ENCODE data around the gene ALKAL2. TPM values are rescaled to one million over a fixed set of nuclear protein-coding genes. Genes with fewer than 3 reads are reported as not detected.

Gene ALKAL2
- total RNA-seq, 1 donor from 2014 or later, result 0.28 TPM

DNA sequence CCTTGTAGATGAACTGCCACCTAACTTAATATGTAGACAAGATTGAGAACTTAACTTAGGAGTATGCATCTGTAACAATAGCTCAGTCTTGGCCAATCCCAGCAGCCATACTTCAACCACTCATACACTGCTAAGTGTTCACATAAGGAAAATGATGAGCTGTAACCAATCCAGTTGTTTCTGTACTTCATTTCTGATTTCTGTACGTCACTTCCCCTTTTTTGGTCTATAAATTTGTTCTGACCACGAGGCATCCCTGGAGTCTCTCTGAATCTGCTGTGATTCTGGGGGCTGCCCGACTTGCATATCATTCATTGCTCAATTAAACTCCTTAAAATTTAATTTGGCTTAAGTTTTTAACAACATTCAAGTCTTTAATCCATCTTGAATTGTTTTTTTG, 30.5 kb downstream of the ALKAL2 start:
- no peak overlapping the region for H3K4me3 Mint-ChIP-seq
- intact Hi-C loops (cut with micrococcal nuclease), result no loop called here

DNA sequence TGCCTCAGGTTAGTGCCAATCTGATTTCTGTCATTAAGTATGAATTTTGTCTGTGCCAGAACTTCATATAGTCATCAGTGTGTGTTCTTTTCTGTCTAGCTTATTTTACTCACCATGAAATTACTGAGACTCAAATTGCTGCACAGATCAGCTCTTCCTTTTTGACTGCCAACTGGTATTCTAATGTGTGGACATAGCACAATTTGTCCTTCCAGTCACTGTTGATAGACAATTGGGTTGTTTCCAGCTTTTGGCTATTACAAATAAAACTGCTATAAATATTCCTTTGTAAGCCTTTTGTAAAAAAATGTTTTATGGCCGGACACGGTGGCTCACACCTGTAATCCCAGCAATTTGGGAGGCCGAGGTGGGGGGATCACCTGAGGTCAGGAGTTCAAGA, 31.8 kb downstream of the ALKAL2 start:
- DNase-seq, result no peak
- intact Hi-C loops (cut with micrococcal nuclease), result no loop called here
- Mint-ChIP-seq H3K4me1 (no peaks in the 10 kb centered on the region), H3K9me3 (peaks cover 7% of the 10 kb centered on the region), H3K4me3 (no peak overlapping the region), H3K36me3 (ENCODE audit: low read depth) (peaks cover 14% of the 10 kb centered on the region), H3K27me3 (no peaks in the 10 kb centered on the region), H3K27ac (no peak overlapping the region)

More for the DNA sequence above, 30.5 kb downstream of the ALKAL2 start:
- H3K9me3 Mint-ChIP-seq, result peaks cover 7% of the 10 kb centered on the region
- peaks cover 3% of the 10 kb centered on the region for H3K4me1 Mint-ChIP-seq
- H3K27ac Mint-ChIP-seq, result no peak overlapping the region
- no peaks in the 10 kb centered on the region for H3K27me3 Mint-ChIP-seq
- no peak for DNase-seq
- H3K36me3 Mint-ChIP-seq (ENCODE audit: low read depth), result peaks cover 17% of the 10 kb centered on the region

DNA sequence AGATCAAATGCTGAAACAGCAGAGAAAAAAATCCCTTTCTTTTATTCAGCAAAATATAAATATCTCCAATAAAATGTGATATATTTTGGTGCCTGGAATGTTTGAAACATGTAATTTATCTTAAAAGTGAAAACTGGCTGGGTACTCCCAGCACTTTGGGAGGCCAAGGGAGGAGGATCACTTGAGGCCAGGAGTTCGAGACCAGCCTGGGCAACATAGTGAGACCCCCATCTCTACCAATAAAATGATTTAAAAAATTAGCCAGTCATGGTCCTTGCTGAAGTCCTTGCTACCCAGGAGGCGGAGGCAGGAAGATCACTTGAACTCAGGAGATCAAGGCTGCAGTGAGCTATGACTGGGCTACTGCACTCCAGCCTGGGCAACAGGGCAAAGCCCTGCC, 32.7 kb downstream of the ALKAL2 start:
- intact Hi-C loops (cut with micrococcal nuclease), result no loop called here
- peaks cover 9% of the 10 kb centered on the region for H3K36me3 Mint-ChIP-seq (ENCODE audit: low read depth)
- no peaks in the 10 kb centered on the region for H3K27me3 Mint-ChIP-seq
- H3K9me3 Mint-ChIP-seq, result peaks cover 7% of the 10 kb centered on the region
- DNase-seq, result no peak
- H3K27ac Mint-ChIP-seq, result no peak overlapping the region
- H3K4me3 Mint-ChIP-seq, result no peak overlapping the region
- no peaks in the 10 kb centered on the region for H3K4me1 Mint-ChIP-seq

DNA sequence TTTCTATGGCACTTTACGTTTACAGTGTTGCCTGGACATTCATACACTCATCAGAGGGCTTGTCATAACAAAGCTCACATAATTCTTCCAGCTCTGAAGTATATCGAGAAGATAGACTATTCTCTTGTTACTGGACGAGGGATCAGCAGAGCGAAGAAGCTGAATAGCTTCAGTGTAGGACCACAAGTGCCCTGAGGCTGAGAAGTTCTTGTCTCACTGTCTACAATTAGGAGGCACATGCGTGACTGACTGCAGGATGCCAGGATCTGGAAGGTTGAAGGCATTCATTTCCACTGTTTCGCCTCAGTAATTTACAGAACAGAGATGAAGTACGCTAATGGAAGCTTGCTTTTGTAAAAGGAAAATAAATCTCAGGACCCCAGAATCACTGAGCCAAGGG, 33.6 kb downstream of the ALKAL2 start:
- intact Hi-C loops (cut with micrococcal nuclease), result no loop called here
- H3K36me3 Mint-ChIP-seq (ENCODE audit: low read depth), result peaks cover 5% of the 10 kb centered on the region
- peaks cover 7% of the 10 kb centered on the region for H3K9me3 Mint-ChIP-seq
- H3K4me1 Mint-ChIP-seq, result no peaks in the 10 kb centered on the region
- no peak overlapping the region for H3K27ac Mint-ChIP-seq
- no peak overlapping the region for H3K4me3 Mint-ChIP-seq
- DNase-seq, result no peak
- H3K27me3 Mint-ChIP-seq, result no peaks in the 10 kb centered on the region

DNA sequence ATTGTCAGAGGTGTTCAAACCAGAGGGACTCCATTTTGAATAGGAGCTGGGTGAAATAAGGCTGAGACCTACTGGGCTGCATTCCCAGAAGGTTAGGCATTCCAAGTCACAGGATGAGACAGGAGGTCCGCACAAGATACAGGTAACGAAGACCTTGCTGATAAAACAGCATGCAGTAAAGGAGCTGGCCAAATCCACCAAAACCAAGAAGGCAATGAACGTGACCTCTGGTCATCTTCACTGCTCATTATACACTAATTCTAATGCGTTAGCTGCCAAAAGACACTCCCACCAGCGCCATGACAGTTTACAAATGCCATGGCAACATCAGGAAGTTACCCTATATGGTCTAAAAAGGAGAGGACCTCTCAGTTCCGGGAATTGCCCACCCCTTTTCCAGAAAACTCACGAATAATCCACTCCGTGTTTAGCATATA, 34.7 kb downstream of the ALKAL2 start:
- intact Hi-C loops (cut with micrococcal nuclease), result no loop called here
- Mint-ChIP-seq H3K9me3 (no peaks in the 10 kb centered on the region), H3K27me3 (no peaks in the 10 kb centered on the region), H3K4me3 (no peak overlapping the region), H3K4me1 (no peaks in the 10 kb centered on the region), H3K36me3 (ENCODE audit: low read depth) (peaks cover 2% of the 10 kb centered on the region), H3K27ac (no peak overlapping the region)
- DNase-seq, result no peak

DNA sequence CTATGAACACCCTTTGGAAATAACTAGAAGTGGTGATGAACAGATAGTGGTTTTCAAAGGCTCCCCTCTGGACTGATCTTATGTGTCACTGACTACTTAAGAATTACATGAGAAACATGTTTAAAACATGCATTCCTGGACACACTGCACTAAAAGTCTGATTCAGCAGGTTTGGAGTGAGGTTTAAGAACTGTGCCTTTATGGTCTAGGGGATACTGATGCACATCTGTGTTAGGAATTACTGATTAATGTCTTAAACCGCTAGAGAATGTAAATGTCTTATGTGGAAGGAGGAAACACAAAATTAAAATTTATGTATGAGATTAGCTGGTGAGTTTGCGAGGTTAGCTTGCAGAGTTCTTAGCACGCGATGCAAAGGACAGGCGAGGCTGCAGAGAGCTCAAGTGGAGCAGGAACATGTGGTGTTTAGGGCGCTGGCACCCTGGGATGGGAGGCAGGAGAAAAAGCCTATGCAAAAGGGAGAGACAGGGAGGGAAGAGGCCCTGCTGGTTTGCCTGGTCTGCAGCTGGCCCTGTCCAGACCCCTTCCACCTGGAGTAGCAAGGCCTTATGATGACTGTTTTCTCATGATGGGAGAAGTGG, 35.8 kb downstream of the ALKAL2 start:
- H3K9me3 Mint-ChIP-seq, result no peaks in the 10 kb centered on the region
- no peaks in the 10 kb centered on the region for H3K36me3 Mint-ChIP-seq (ENCODE audit: low read depth)
- H3K27ac Mint-ChIP-seq, result no peak overlapping the region
- no peak overlapping the region for H3K4me3 Mint-ChIP-seq
- H3K4me1 Mint-ChIP-seq, result no peaks in the 10 kb centered on the region
- no peak for DNase-seq
- intact Hi-C loops (cut with micrococcal nuclease), result no loop called here
- no peaks in the 10 kb centered on the region for H3K27me3 Mint-ChIP-seq

DNA sequence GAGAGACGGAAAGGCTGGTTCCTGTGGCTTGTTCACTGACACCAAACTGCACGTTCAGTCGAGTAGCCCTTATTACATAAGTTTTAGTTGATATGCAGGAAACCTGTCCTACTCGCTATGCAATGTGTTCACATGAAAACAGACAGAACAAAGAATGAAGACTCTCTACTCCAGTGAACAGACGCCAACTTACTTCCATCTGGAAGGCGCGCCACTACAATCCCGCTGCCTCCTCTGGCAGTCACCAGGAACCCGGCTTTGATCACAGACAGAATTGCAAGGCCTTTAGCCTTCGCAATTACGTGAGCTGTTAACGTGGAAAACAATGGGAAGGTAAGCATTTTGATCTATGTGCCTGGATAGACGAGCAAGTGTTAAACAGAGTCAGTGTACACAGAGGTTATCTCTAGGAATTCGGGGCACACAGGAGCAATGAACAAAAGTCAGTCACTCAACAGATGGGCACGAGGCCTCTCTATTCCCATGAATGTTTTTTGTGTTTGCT, 38.3 kb downstream of the ALKAL2 start:
- peaks cover 2% of the 10 kb centered on the region for H3K36me3 Mint-ChIP-seq (ENCODE audit: low read depth)
- intact Hi-C loops (cut with micrococcal nuclease), result no loop called here
- H3K9me3 Mint-ChIP-seq, result no peaks in the 10 kb centered on the region
- no peak overlapping the region for H3K4me3 Mint-ChIP-seq
- DNase-seq, result no peak
- no peaks in the 10 kb centered on the region for H3K27me3 Mint-ChIP-seq
- H3K4me1 Mint-ChIP-seq, result peaks cover 3% of the 10 kb centered on the region
- no peak overlapping the region for H3K27ac Mint-ChIP-seq

DNA sequence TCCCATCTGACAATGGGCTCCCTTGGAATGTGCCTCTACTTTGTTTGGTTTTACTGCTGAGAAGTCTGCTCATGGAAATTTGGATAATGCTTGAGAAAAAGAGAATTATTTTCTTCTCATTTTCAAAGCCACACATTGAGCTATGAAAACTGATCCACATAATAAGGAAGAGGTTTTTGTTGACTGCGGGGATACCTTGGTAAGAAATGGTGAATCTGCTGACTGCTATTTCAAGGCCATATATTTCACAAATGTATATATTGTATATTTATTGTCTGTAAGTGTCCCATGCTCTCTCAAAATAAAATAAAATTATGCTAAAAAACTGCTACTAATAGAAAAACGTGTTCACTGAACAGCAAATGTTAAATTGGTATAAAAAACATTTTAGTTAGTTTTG, 39.2 kb downstream of the ALKAL2 start:
- Mint-ChIP-seq H3K27ac (no peak overlapping the region), H3K27me3 (no peaks in the 10 kb centered on the region), H3K9me3 (no peaks in the 10 kb centered on the region), H3K4me3 (no peak overlapping the region), H3K36me3 (ENCODE audit: low read depth) (peaks cover 2% of the 10 kb centered on the region), H3K4me1 (peaks cover 3% of the 10 kb centered on the region)
- intact Hi-C loops (cut with micrococcal nuclease), result no loop called here
- DNase-seq, result no peak

DNA sequence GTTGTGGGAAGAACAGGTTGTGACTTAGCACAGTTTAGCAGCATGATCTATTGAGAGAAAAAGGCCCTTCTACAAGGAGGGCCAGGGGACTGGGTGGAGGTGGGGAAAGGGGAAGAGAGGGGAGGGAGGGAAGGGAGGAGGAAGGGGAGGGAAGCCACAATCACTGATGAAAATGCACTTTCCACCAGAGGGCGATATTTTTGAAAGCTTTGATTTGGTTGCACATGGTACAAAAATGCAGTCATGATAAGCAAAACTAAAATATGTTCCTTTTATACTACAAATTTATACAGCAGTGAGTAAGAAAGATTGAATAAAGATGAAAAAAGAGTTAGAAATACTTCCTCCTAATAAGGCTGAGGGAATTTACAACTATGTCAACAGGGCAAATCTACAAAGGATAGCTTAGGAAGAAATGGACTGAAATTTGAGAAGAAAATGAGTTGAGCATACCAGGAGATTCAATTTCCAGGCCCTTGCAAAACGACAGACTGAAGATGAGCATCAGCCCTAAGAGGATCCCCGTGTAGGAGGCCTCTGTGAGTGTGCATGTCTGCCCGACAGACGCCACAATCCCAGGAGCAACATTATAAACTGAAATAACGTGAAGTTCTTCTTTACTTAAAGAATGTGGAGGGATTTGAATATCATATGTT, 41.3 kb downstream of the ALKAL2 start:
- H3K36me3 Mint-ChIP-seq (ENCODE audit: low read depth), result peaks cover 5% of the 10 kb centered on the region

DNA sequence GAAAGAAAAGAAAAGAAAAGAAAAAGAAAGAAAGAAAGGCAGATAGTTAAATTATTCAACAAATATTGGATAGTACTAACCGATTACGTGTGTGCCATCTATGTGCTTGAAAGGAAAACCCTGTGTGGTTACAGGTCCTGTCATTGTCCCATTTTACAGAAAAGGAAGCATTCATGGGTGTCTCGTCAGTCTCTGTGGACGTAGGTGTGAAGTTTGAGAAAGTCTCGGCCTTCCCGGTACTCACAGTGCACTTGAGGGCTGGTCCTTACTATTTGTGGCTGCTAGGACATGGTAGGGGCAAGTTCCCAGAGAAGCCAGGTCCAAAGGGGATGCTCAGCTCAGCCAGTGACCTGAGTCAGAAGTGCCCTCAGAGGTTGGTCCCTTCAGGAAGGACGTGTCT, 43.3 kb downstream of the ALKAL2 start:
- H3K27me3 Mint-ChIP-seq, result no peaks in the 10 kb centered on the region
- intact Hi-C loops (cut with micrococcal nuclease), result no loop called here
- H3K27ac Mint-ChIP-seq, result no peak overlapping the region

More for the DNA sequence above, 41.3 kb downstream of the ALKAL2 start:
- Mint-ChIP-seq H3K4me1 (peaks cover 3% of the 10 kb centered on the region), H3K27ac (no peak overlapping the region), H3K9me3 (no peaks in the 10 kb centered on the region), H3K27me3 (no peaks in the 10 kb centered on the region), H3K4me3 (no peak overlapping the region)
- intact Hi-C loops (cut with micrococcal nuclease), result loop anchor here (1.0 to 2.0 kb wide), 3 partner anchors 18 to 391 kb away; partner anchors contain the start of genes ACP1 and SH3YL1
- peak; percentile 80 for DNase-seq

DNA sequence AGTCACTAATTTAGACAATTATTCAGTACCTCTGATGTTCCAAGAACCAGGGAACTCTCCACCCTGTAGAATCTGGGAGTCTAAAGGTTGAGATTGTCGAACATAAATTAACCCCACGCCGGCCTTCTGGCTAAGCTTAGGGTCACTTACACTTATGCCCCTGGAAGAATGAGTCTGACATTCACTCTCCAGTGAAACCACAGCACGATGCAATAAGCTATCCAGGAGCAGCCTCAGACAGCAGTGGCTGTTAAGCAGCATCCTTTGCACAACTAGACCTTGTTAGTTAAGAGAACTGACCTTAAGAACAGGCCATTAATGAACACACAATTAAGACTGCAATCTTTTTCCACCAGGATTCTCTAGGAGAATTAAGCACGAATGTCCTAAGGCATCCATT, 49.0 kb downstream of the ALKAL2 start:
- intact Hi-C loops (cut with micrococcal nuclease), result no loop called here
- H3K4me1 Mint-ChIP-seq, result no peaks in the 10 kb centered on the region
- no peak overlapping the region for H3K27ac Mint-ChIP-seq
- H3K27me3 Mint-ChIP-seq, result no peaks in the 10 kb centered on the region
- no peak overlapping the region for H3K4me3 Mint-ChIP-seq
- peaks cover 5% of the 10 kb centered on the region for H3K36me3 Mint-ChIP-seq (ENCODE audit: low read depth)
- DNase-seq, result no peak
- no peaks in the 10 kb centered on the region for H3K9me3 Mint-ChIP-seq

More for the DNA sequence above, 43.3 kb downstream of the ALKAL2 start:
- Mint-ChIP-seq H3K4me1 (peaks cover 3% of the 10 kb centered on the region), H3K4me3 (no peak overlapping the region), H3K36me3 (ENCODE audit: low read depth) (peaks cover 7% of the 10 kb centered on the region), H3K9me3 (no peaks in the 10 kb centered on the region)
- DNase-seq, result no peak

DNA sequence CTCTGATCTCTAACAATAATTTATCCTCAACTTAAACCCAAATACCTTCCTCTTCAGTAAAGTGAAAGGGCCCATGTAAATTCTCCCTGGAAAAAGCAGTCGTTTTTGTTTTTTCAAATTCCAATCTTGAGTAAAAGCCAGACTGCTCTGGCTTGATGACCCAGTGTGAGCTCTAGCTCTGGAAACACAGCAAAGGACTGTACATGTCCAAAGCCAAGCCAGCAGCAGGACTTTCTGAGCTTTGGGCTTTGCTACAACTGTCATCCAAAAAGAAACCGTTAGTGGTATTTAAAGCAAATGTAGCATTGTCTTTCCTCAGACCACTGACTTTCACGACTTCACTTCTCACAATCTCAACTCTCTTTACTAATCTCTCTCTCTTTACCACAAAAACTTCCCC, 49.5 kb downstream of the ALKAL2 start:
- Mint-ChIP-seq H3K27me3 (no peaks in the 10 kb centered on the region), H3K9me3 (no peaks in the 10 kb centered on the region), H3K4me3 (no peak overlapping the region), H3K4me1 (no peaks in the 10 kb centered on the region), H3K27ac (no peak overlapping the region), H3K36me3 (ENCODE audit: low read depth) (peaks cover 5% of the 10 kb centered on the region)
- no peak for DNase-seq
- intact Hi-C loops (cut with micrococcal nuclease), result no loop called here

DNA sequence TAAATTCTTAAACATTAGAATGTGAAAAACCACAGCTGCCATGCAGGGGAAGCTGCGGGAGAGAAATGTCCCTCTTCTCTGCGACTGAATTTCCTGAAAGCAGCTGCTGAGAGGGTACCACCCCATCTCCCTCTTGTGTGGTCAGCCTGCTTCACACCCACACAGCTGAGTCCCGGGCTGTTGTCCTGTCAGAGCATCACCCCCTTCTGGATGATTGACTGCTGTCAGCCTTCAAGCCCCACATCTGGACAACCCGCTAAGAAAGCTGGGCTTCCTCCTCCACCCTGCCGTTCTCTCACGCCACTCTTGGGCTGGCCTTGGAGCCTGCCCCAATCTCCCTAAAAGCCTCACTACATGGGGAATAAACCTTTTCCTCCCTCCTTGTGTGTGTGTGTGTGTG, 50.0 kb downstream of the ALKAL2 start:
- Mint-ChIP-seq H3K36me3 (ENCODE audit: low read depth) (peaks cover 7% of the 10 kb centered on the region), H3K9me3 (no peaks in the 10 kb centered on the region), H3K27me3 (no peaks in the 10 kb centered on the region), H3K27ac (no peak overlapping the region), H3K4me3 (no peak overlapping the region), H3K4me1 (no peaks in the 10 kb centered on the region)
- intact Hi-C loops (cut with micrococcal nuclease), result no loop called here
- DNase-seq, result no peak

DNA sequence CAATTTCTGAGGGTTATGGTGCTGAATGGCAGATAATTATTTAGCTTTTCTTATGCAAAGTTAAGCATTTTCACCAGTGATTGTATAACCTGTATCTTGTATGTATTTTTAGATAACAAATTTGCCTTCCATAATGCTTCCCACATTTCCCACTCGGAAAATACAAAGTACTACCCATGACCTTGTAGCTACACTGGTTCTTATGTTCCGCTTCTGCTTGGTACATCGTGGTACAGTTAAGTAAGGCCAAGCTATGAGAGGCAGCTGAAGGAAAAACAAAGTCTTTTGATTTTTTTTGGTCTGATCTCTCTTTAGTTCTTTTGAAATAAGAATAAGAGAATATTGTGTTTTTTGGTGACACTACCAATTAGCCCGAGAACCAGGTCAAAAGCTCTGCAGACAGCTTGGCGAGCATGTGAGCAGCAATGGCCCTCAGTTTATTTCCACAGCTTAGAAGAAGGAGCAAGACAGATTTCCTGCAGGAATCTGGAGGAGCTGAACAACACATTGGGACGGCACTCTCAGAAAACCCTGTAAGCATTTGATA, 50.8 kb downstream of the ALKAL2 start:
- H3K27ac Mint-ChIP-seq, result no peak overlapping the region

More for the DNA sequence above, 50.8 kb downstream of the ALKAL2 start:
- no peak for DNase-seq
- H3K36me3 Mint-ChIP-seq (ENCODE audit: low read depth), result peaks cover 3% of the 10 kb centered on the region
- H3K4me3 Mint-ChIP-seq, result no peak overlapping the region
- H3K27me3 Mint-ChIP-seq, result no peaks in the 10 kb centered on the region
- H3K4me1 Mint-ChIP-seq, result no peaks in the 10 kb centered on the region
- H3K9me3 Mint-ChIP-seq, result no peaks in the 10 kb centered on the region
- intact Hi-C loops (cut with micrococcal nuclease), result no loop called here
